HG03457 (cell line): Measurements from ENCODE around the gene MET.
A peak's percentile ranks its signal among the peaks of the same experiment; 100 is the strongest.
"Not testable (repeated sequence)": the region's sequence is repeated elsewhere in the genome, so short reads cannot be mapped to it uniquely, and the experiment has no call there.

Source experiments
- ATAC-seq: cut with Tn5 transposase; IDR thresholded peaks from one replicate; pipeline ENCODE4 v1.9.1; 2021; ENCODE audit warnings: moderate number of reproducible peaks; ENCODE audit not compliant: unreplicated experiment

Gene MET

GRCh38 chr7:116671681-116672595 is at the start of gene MET:
TSS of gene MET (plus strand) at chr7:116672196. CDS start at chr7:116699085, 26,889 bp downstream.
- peak; percentile 89 for ATAC-seq

- ATAC-seq, result no peak
Observed at GRCh38 chr7:116626886-116627285, 45.1 kb upstream of the MET start.

GRCh38 chr7:116629051-116629463 is 42.9 kb upstream of the MET start:
- no peak for ATAC-seq

- ATAC-seq, result peak; percentile 87
Observed at GRCh38 chr7:116630357-116630756, 41.6 kb upstream of the MET start.

GRCh38 chr7:116630932-116631671 is 40.9 kb upstream of the MET start:
- no peak for ATAC-seq

GRCh38 chr7:116631676-116632075 is 40.3 kb upstream of the MET start:
- ATAC-seq, result no peak

- no peak for ATAC-seq
Observed at GRCh38 chr7:116632384-116632783, 39.6 kb upstream of the MET start.

GRCh38 chr7:116633131-116633988 is 38.6 kb upstream of the MET start:
- no peak for ATAC-seq

- ATAC-seq, result no peak
Observed at GRCh38 chr7:116636997-116637396, 35.0 kb upstream of the MET start.

- ATAC-seq, result not testable (repeated sequence)
Observed at GRCh38 chr7:116638592-116638991, 33.4 kb upstream of the MET start.

- ATAC-seq, result no peak
Observed at GRCh38 chr7:116641551-116642153, 30.3 kb upstream of the MET start.

GRCh38 chr7:116643148-116643547 is 28.8 kb upstream of the MET start:
- ATAC-seq, result not testable (repeated sequence)

- no peak for ATAC-seq
Observed at GRCh38 chr7:116644628-116645027, 27.4 kb upstream of the MET start.

- no peak for ATAC-seq
Observed at GRCh38 chr7:116647290-116647689, 24.7 kb upstream of the MET start.

- ATAC-seq, result no peak
Observed at GRCh38 chr7:116647861-116648260, 24.1 kb upstream of the MET start.

GRCh38 chr7:116650436-116650835 is 21.6 kb upstream of the MET start:
- no peak for ATAC-seq

GRCh38 chr7:116652793-116653192 is 19.2 kb upstream of the MET start:
- no peak for ATAC-seq

- ATAC-seq, result no peak
Observed at GRCh38 chr7:116653204-116653603, 18.8 kb upstream of the MET start.

- no peak for ATAC-seq
Observed at GRCh38 chr7:116653646-116654045, 18.4 kb upstream of the MET start.

GRCh38 chr7:116659248-116659647 is 12.7 kb upstream of the MET start:
- ATAC-seq, result not testable (repeated sequence)

- ATAC-seq, result no peak
Observed at GRCh38 chr7:116661865-116662264, 10.1 kb upstream of the MET start.
